SHP77 treated with DMSO at 0.1 percent for 48 hours (cell line): ENCODE results near the gene DPYD.

ENCODE experiments used
- DNase-seq: peaks from one replicate; lab custom pipeline; 2025; lab: John Stamatoyannopoulos, UW

DPYD gene

GRCh38 chr1:97610748-97611147, 310.1 kb downstream of the DPYD start:
- no peak for DNase-seq

DNA sequence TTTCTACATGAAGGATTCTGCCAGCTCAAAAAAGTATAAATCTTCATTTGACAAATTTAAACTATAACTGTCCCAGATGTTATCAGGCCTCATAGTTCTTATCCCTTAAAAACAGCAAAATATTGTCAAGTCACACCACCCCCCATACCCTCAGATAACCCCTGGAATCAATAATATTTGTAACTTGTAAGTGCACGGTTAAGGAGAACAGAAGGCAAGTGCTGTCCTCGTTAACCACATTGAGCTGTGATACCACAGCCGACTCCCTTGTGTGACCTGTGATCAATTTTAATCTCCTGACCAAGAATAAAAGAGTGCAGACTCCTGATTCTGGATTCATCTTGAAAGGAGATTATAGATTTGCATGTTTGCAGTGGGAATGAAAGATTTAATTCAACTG, 310.7 kb downstream of the DPYD start:
- no peak for DNase-seq

GRCh38 chr1:97608272-97608671, 312.6 kb downstream of the DPYD start:
- DNase-seq: no peak

GRCh38 chr1:97603776-97604175, 317.1 kb downstream of the DPYD start:
- DNase-seq: no peak

DNA sequence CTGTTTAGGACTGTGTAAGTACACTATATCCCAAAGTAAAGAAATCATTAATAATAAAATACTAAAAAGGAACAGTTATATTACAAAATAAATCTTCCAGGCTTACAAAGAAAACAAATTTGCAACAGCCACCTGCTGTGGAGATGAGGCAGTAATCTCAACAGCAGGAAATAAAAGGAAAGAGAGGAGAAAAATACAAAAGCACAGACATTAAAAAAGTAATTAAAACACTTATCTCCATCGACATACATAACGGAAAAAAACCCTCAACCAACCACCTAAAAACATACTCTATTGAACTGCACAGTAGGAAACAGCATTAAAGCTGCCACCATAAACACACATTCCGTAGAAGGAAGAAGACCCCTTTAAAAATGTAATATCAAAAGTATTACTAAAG, 317.6 kb downstream of the DPYD start:
- peak; percentile 68 for DNase-seq

DNA sequence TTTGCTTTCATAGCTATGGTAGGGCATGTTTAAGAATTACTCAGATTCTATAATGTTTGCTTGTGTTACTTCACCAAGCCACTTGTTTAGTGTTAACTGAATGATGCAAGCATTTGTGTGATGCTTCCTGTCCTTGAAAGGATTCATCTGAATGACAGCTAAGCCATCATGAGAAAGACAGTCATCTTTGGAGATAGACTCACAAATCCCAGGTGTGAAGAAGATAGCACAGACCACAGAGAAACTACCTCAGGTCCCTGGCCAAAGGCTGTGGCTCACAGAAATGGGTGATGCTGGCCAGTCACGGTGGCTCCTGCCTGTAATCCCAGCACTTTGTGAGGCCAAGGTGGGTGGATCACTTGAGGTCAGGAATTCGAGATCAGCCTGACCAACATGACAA, 321.4 kb downstream of the DPYD start:
- DNase-seq: no peak

DNA sequence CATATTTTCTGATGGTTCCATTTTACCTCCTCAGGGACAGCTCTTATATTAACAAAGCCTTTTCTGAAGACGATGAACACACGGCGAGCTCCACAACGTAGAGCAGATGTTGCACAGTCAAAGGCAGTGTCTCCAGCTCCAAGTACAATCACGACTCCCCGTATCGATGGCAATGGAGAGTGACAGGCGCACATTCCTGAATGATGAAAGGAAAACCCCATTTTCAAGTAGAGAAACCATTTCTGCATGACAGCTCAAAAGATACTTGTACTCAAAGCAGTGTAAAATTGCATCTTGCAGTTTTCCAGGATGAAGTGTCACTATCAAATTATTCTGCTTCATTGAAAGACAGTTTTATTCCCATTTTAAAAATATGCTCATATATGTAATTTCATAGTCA, 327.6 kb downstream of the DPYD start:
- DNase-seq: no peak

- no peak for DNase-seq
Observed at GRCh38 chr1:97588772-97589171, 332.1 kb downstream of the DPYD start.

- no peak for DNase-seq
Observed at GRCh38 chr1:97581614-97582051, 339.2 kb downstream of the DPYD start.

GRCh38 chr1:97577613-97578012, 343.2 kb downstream of the DPYD start:
- DNase-seq: no peak

DNA sequence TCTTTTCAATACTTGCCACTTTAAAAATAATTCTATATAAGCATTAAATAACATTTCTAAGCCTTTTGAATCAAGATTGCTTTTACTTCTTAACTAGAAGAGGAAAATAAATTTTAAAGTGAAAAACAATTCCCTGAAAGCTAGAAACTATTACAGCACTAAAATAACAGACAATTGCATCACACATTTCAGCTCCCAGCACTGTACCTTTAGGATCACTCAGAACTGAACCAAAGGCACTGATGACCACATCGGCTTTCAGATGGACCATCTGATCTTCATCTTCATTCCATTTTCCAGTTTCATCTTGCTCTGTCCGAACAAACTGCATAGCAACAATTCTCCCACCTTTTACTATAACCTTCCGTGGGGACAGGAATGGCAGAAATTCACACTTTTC, 347.3 kb downstream of the DPYD start:
- DNase-seq: no peak

GRCh38 chr1:97572561-97572960, 348.3 kb downstream of the DPYD start:
- DNase-seq: no peak

DNA sequence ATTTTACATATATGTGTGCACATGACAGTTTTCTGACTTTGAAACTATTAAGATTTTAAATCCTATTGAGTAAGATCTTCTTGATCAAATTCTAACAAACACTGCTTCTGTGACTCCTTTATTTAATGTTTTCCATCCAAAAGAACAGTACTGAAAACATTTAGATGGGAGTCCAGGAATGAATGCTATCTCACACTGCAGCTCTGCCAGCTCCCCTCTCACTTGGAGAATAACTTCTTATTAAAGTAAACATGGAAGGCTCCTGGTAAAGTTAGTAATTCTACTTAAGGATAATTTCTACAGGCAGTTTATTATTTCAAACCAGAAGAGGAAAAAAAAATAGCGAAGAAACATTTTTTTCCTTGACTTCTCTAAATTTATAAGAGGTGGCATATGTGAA, 349.1 kb downstream of the DPYD start:
- no peak for DNase-seq

- DNase-seq: no peak
Observed at GRCh38 chr1:97570691-97571090, 350.1 kb downstream of the DPYD start.

GRCh38 chr1:97567000-97567749, 353.7 kb downstream of the DPYD start:
- no peak for DNase-seq

DNA sequence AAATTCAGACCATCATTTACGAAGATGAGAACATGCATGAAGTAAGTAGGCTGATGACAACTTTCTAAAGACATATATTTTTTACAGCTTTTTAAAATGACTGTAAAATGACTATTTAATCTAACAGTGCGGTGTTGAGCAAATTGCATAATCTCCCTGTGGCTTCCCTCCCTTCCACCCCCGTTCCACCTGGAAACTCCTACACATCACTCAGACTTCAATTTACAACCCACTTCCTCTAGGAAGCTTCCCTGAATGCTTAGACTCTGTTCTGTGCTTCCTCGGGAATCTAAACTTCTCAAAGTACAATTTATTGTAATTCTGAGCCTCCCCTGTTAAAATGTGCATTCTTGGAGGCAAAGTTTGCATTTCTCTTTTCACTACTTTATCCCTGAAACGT, 354.9 kb downstream of the DPYD start:
- DNase-seq: no peak

DNA sequence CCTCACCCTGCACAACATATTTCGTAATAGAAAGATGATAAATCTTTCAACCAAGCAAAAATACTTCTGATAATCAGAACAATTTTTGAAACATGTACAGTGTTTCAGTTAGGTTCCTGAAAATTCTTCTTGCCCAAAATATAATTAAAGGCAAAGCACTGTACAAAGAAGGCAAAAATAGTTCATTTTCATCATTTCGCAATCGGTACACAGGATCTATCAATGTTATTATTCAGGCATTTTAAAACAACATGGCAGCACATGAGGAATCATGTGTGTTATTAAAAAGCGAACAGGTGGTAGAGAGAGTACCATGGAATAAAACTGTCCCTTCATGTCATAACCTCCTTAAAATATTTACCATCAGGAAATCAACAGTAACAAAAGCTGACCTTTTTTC, 356.9 kb downstream of the DPYD start:
- no peak for DNase-seq

- DNase-seq: no peak
Observed at GRCh38 chr1:97562081-97562480, 358.8 kb downstream of the DPYD start.

DNA sequence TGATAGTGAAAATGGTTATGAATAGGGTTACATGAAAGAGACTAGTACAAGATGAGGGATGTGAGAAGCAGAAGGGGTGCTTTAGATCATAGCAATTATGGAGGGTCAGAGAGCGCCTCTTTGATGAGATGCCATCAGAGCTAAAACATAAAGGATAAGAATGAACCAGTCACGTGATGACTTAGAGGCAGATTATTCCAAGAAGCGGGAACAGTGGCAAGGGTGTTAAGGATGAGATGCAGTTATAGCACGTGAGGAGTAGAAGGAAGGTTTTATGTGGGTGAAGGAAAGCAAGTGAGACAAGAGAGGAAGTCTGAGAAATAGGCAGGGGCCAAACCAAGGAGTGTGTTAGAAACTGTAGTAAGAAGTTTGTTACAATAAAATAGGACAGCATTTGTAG, 360.1 kb downstream of the DPYD start:
- no peak for DNase-seq

DNA sequence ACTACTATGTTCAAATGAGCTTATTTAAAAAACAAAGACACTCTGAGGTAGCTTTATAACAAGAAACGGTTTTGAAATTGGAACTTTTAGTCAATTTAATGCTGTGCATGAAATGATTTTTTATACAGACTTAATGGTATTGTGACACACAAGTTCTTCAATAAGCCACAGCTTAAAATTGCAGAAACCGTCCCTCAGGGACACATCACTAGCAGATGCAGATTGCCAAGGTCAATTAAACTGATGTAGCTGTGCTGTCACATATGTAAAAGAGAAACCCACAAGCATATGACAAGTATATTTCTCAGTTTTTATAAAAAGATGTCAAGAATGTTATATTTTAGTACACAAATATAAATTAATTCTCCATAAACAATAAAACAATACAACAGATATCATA, 366.9 kb downstream of the DPYD start:
- no peak for DNase-seq

DNA sequence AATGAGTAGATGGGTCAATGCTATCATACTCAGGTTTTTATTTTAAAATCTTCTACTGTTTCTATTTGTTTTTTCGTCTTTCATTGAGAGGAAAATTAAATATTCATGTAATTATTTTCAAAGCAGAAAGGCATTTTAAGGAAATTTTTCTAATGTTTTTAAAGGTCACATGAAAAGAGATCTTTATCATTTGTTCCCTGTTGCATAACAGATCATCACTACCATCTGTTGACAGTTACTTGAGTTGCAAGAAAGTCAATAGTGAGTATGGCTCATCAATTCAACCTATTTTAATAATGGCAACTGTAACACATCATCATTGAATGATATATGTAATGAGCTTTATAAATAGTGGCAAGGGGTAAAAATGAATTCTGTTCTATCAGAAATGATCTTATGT, 369.7 kb downstream of the DPYD start:
- DNase-seq: no peak

DNA sequence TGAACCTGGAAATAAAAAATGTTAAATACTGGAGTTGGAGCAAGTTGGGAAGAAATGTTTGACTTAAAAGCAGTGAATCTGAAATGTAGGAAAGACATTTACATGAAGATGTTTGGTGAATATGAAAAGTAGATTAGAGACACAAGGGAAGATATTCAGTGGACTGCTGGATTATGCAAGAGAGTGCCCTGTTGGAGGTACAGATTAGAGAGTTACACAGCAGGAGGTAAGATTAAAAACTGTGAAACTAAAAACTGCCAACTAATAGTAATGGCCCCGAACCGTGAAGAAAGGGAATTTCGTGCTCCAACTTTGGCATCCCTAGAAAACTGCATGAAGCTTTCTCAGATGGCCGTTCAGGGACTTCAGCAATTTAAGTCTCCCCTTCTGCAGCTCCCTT, 375.4 kb downstream of the DPYD start:
- no peak for DNase-seq

DNA sequence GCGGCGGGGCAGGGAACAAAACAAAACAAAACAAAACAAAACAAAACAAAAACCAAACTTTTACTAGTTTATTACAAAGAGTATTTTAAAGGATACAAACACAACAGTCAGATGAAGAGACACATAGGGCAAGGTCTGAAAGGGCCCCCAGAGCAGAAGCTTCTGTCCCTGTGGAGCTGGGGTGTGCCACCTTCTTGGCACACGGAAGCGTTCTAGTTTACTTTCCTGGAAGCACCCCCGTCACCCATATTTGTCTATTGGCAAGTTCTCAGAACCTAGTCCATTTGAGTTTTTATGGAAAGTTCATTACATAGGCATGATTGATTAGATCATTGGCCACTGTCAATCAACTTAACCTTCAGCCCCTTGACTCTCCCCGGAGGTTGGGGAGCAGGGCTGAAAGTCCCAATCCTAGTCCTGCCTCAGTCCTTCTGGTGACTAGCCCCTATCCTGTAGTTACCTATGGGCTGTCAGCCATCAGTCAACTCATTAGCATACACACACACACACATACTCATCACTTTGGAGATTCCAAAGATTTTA, 380.4 kb downstream of the DPYD start:
- no peak for DNase-seq

DNA sequence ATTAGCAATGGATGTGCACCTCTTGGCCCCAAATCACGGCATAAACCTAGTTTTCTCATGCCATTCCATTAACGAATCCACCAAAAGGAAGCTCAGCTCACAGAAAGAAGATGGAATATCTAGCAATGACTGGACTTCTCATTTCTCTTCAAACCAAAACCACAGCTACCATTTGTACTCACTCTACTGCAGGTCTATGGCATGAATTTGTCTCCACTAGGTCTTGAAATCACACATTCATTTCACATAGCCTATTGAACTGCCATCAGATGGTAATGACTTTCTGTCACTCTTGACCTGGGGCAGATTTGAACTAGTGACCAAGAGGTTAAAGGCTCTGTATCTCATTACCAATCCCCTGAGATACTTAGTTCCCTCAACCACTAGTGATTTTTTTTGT, 382.7 kb downstream of the DPYD start:
- no peak for DNase-seq
